Neuronal stem cell (in vitro differentiated cells): ENCODE data around the gene CCDC194.

Experiments used
- DNase-seq: peaks from one replicate; pipeline ENCODE4 v3.0.0-alpha.2; 2013; ENCODE audit warnings: low spot score
- H2AFZ ChIP-seq: one replicate; pipeline ENCODE4 v1.6.1; 2013; ENCODE audit warnings: mild to moderate bottlenecking, low read length, inconsistent platforms
- H2AK5ac ChIP-seq: 2 replicates; pipeline ENCODE4 v1.6.1; 2013; ENCODE audit warnings: low read depth, mild to moderate bottlenecking, inconsistent platforms, low read length, moderate library complexity, mixed read lengths
- H2BK120ac ChIP-seq: 2 replicates; pipeline ENCODE4 v1.6.1; 2013; ENCODE audit warnings: low read depth, mild to moderate bottlenecking, inconsistent platforms, low read length, moderate library complexity, mixed read lengths
- H2BK12ac ChIP-seq: one replicate; pipeline ENCODE4 v1.6.1; 2013; ENCODE audit warnings: low read length, inconsistent platforms
- H2BK15ac ChIP-seq: 2 replicates; pipeline ENCODE4 v1.6.1; 2013; ENCODE audit warnings: mild to moderate bottlenecking, low read length, inconsistent platforms, mixed read lengths
- H2BK5ac ChIP-seq: one replicate; pipeline ENCODE4 v1.6.1; 2013; ENCODE audit warnings: inconsistent platforms, mild to moderate bottlenecking, low read length, moderate library complexity
- H3K14ac ChIP-seq: one replicate; pipeline ENCODE4 v1.6.1; 2013; ENCODE audit warnings: low read length, inconsistent platforms
- H3K18ac ChIP-seq: 2 replicates; pipeline ENCODE4 v1.6.1; 2013; ENCODE audit warnings: low read length, inconsistent platforms
- H3K23ac ChIP-seq: 2 replicates; pipeline ENCODE4 v1.6.1; 2013; ENCODE audit warnings: low read depth, mild to moderate bottlenecking, mixed read lengths, low read length, inconsistent platforms; ENCODE audit not compliant: poor library complexity
- H3K27ac ChIP-seq: replicated peaks from 3 replicates; pipeline ENCODE4 v1.5.1; 2013; ENCODE audit warnings: low read length, inconsistent platforms
- H3K27me3 ChIP-seq, 3 experiments: 2 replicates each; pipeline ENCODE4 v1.6.1; 2013; ENCODE audit warnings: low read length in 3 of 3, mild to moderate bottlenecking in 2 of 3, inconsistent platforms in 1 of 3, low read depth in 1 of 3, mixed read lengths in 1 of 3, moderate library complexity in 1 of 3; ENCODE audit not compliant: control insufficient read depth in 3 of 3, insufficient read depth in 3 of 3
- H3K36me3 ChIP-seq, 2 donors: replicated peaks in 1 of 2; 2 replicates each; pipeline ENCODE4 v1.6.1; 2013; ENCODE audit warnings: low read length in 2 of 2; ENCODE audit not compliant: control insufficient read depth in 2 of 2, insufficient read depth in 2 of 2
- H3K4ac ChIP-seq: 2 replicates; pipeline ENCODE4 v1.6.1; 2013; ENCODE audit warnings: inconsistent platforms, mild to moderate bottlenecking, low read length, moderate library complexity
- H3K4me1 ChIP-seq, 2 donors: 1 replicate in 1 of 2; 2 replicates in 1 of 2; pipeline ENCODE4 v1.6.1; 2013; ENCODE audit warnings: low read length in 2 of 2, low read depth in 1 of 2; ENCODE audit not compliant: control insufficient read depth in 2 of 2, insufficient read depth in 1 of 2
- H3K4me2 ChIP-seq: one replicate; pipeline ENCODE4 v1.6.1; 2013; ENCODE audit warnings: mild to moderate bottlenecking, low read length, inconsistent platforms; ENCODE audit not compliant: insufficient read depth, poor library complexity, severe bottlenecking
- H3K4me3 ChIP-seq, 2 donors: 2 replicates each; pipeline ENCODE4 v1.5.1; 2013; ENCODE audit warnings: low read length in 2 of 2, mild to moderate bottlenecking in 2 of 2, inconsistent platforms in 1 of 2, moderate library complexity in 1 of 2
- H3K79me1 ChIP-seq: one replicate; pipeline ENCODE4 v1.6.1; 2013; ENCODE audit warnings: low read depth, mild to moderate bottlenecking, inconsistent platforms, low read length, moderate library complexity
- H3K9ac ChIP-seq: one replicate; pipeline ENCODE4 v1.6.1; 2013; ENCODE audit warnings: mild to moderate bottlenecking, low read depth, low read length, inconsistent platforms; ENCODE audit not compliant: poor library complexity
- H3K9me3 ChIP-seq, 2 donors: replicated peaks in 1 of 2; 2 replicates each; pipeline versions ENCODE3 to v1.6.1; 2013; ENCODE audit warnings: low read length in 2 of 2, mild to moderate bottlenecking in 2 of 2, inconsistent platforms in 1 of 2, low read depth in 1 of 2, mixed read lengths in 1 of 2, moderate library complexity in 1 of 2; ENCODE audit not compliant: control insufficient read depth in 2 of 2, insufficient read depth in 1 of 2
- H4K8ac ChIP-seq: one replicate; pipeline ENCODE4 v1.6.1; 2013; ENCODE audit warnings: low read depth, mild to moderate bottlenecking, inconsistent platforms, low read length, moderate library complexity
- H4K91ac ChIP-seq: one replicate; pipeline ENCODE4 v1.6.1; 2013; ENCODE audit warnings: low read length, low read depth, mild to moderate bottlenecking, inconsistent platforms; ENCODE audit not compliant: poor library complexity
- WGBS, 2 donors: extraction: QIAGEN DNeasy Blood & Tissue Kit; methylation state at CpG; one replicate each; pipeline ENCODE4 v1.1.7; 2013; ENCODE audit warnings: missing lambda C conversion rate in 2 of 2, mixed read lengths in 1 of 2; ENCODE audit not compliant: insufficient read length in 2 of 2, insufficient replicate concordance in 1 of 2; ENCODE audit errors: extremely low coverage in 2 of 2; 5-methylcytosine and 5-hydroxymethylcytosine counted together

Gene CCDC194

DNA sequence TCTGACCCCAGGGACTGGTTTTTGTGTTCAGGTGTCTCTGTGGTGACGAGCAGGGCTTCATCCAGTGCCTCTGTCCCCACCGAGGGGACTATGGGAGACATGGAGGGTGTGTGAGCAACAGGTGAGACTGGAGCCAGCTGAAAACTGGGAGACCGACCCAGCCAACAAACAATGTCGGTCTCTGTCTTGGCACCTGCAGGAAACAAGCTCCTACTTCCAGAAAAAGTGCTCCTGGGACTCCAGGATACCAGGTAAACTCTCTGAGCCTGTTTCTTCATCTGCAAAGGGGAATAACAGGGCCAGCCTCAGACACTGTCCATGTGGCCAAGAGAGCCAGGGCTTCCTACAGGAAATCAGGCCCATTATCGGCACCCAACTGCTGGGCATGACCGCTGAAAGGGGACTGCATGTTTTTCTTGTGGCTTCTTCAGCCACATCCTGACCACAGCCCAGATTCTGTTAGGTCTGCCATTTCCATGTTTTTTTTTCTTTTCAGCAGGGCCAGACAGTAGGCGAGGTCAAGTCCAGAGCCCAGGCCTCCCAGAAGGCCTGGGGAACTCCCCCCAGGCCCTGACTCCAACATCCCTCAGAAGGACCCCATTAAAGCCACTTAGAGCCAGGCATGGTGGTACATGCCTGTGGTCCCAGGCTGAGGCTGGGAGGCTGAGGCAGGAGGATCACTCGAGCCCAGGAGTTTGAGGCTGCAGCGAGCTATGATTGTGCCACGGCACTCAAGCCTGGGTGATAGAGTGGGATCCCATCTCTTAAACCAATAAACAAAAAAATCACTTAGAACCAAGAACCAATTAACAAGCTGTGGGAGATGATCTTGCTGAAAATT lies 12.3 kb upstream of the CCDC194 start:
- peaks cover 0 to 1% of the 10 kb centered on the region in 2 donors for H3K36me3 ChIP-seq
- H3K18ac ChIP-seq, result no peak overlapping the region
- no peaks in the 10 kb centered on the region for H3K27me3 ChIP-seq
- no CpG with 5 or more reads among the region's 10 CpGs for WGBS, 2 donors
- no peak overlapping the region for H3K9ac ChIP-seq
- no peak overlapping the region for H2BK5ac ChIP-seq
- no peak for DNase-seq
- H3K4me3 ChIP-seq, result no peak overlapping the region
- H2AK5ac ChIP-seq, result peak overlapping the region; percentile 23
- H4K8ac ChIP-seq, result no peak overlapping the region
- H3K4me2 ChIP-seq, result no peak overlapping the region
- H3K27ac ChIP-seq, result no peak overlapping the region
- H2AFZ ChIP-seq, result no peak overlapping the region
- no peak overlapping the region for H3K4ac ChIP-seq
- H3K23ac ChIP-seq, result no peak overlapping the region
- no peak overlapping the region for H2BK120ac ChIP-seq
- no peak overlapping the region for H2BK15ac ChIP-seq
- H3K4me1 ChIP-seq, result peaks cover 21 to 30% of the 10 kb centered on the region in 2 donors
- H2BK12ac ChIP-seq, result no peak overlapping the region
- peaks cover 1% of the 10 kb centered on the region for H3K79me1 ChIP-seq
- no peaks in the 10 kb centered on the region for H3K9me3 ChIP-seq
- H3K14ac ChIP-seq, result no peak overlapping the region
- H4K91ac ChIP-seq, result no peak overlapping the region

DNA sequence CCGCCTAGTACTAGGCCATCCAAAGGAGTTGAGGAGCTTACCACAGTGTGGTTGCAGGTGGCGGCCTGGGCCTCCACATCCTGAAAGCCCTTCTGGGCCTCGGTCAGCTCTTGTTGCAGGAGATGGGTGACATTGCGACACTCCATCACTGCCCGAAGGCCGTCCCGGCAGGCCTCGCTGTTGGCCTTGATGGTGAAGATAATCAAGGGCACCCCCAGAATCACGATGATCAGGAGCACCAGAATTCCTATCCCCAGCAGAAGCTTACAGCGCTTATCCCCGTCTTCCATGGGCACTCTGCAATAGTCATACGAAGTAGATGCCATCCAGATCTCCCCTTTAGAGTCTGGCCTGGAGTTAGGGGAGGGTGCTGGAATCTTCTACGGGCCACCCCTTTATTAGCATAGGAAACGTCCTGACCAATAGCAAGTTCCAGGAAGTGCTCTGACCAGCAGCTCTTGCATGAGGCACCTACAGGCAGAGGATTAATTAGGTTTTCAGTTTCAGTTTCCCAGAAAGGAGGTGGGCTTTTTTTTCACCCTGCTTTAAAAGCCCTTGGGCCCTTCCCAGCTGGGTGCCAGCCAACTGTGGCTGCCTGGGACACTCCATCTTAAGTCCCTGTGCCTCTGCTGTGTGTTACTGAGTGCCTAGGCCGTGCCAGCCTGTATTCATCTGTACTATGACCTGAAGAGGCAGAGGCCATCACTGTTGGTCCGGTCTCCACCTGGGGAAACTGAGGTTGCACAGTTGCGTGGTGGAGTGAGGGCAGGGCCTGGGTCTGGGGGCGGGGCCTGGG lies 11.5 kb upstream of the CCDC194 start, which contains the start of gene BST2:
TSS of gene BST2 (minus strand) at position 381 of the 796 bp plus-strand sequence. CDS start at position 326, 55 bp downstream.
- no peaks in the 10 kb centered on the region for H3K27me3 ChIP-seq
- H3K27ac ChIP-seq, result peak within 1 kb of the TSS; percentile 98
- H4K8ac ChIP-seq, result no peak within 1 kb of the TSS

DNA sequence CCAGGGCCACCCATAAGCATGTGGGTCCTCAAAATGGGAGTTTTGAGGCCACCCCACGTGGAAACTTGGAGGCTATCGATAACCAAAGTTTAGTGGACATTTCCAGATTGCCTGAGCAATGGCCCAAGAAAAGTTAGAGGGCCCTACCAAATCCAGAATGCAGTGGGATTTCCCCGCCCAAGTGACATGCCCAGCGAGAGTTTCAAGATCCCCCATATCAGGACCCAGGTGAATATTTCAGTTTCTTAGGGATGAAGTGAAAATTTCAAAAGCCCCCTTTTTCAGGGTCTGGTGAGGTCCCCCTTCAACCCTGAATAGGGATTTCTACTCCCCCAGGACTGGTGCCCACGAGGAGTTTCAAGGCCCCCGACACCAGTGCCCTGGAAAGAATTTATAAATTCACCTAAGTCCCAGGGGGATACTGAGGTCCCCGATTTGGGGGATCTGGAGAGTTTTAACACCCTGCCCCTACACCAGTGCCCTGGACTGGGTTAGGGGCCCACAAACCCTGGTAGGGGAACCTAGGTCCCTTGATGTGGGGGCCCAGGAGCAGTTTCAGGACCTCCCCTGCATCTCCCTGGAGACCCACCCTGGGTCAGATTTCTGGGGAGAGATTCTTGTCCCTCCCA lies 10.7 kb upstream of the CCDC194 start:
- Histone ChIP-seq H3K14ac (no peak overlapping the region), H4K8ac (no peak overlapping the region), H2AK5ac (peak overlapping the region; percentile 98), H2BK120ac (peak overlapping the region; percentile 8), H2BK15ac (peak overlapping the region; percentile 65), H3K27me3 (no peaks in the 10 kb centered on the region), H3K4me1 (peaks cover 21 to 30% of the 10 kb centered on the region in 2 donors), H3K9ac (peak overlapping the region; percentile 63), H3K9me3 (no peaks in the 10 kb centered on the region), H3K4ac (peak overlapping the region; percentile 43), H3K79me1 (peaks cover 1% of the 10 kb centered on the region), H3K18ac (peak overlapping the region; percentile 92), H3K4me3 (peak overlapping the region; percentile 1 to 76), H3K4me2 (peak overlapping the region; percentile 76), H3K23ac (no peak overlapping the region), H2BK12ac (peak overlapping the region; percentile 59), H3K36me3 (peaks cover 0 to 1% of the 10 kb centered on the region in 2 donors), H3K27ac (peak overlapping the region; percentile 98), H2BK5ac (peak overlapping the region; percentile 80), H2AFZ (peak overlapping the region; percentile 86), H4K91ac (no peak overlapping the region)
- no CpG with 5 or more reads among the region's 7 CpGs for WGBS, 2 donors
- no peak for DNase-seq

More for the DNA sequence above, 11.5 kb upstream of the CCDC194 start, which contains the start of gene BST2:
- peaks cover 1% of the 10 kb centered on the region for H3K79me1 ChIP-seq
- H2BK120ac ChIP-seq, result peak within 1 kb of the TSS; percentile 8
- H4K91ac ChIP-seq, result no peak within 1 kb of the TSS
- H3K4me3 ChIP-seq, result peak within 1 kb of the TSS; percentile 14 to 76
- peak within 1 kb of the TSS; percentile 76 for H3K4me2 ChIP-seq
- H3K4me1 ChIP-seq, result peaks cover 21 to 30% of the 10 kb centered on the region in 2 donors
- peak within 1 kb of the TSS; percentile 86 for H2AFZ ChIP-seq
- H2BK5ac ChIP-seq, result peak within 1 kb of the TSS; percentile 80
- no peaks in the 10 kb centered on the region for H3K9me3 ChIP-seq
- peak within 1 kb of the TSS; percentile 43 for H3K4ac ChIP-seq
- H3K14ac ChIP-seq, result no peak within 1 kb of the TSS
- peak within 1 kb of the TSS; percentile 65 for H2BK15ac ChIP-seq
- H3K18ac ChIP-seq, result peak within 1 kb of the TSS; percentile 92
- peak within 1 kb of the TSS; percentile 59 for H2BK12ac ChIP-seq
- peak within 1 kb of the TSS; percentile 98 for H2AK5ac ChIP-seq
- no CpG with 5 or more reads among the region's 18 CpGs for WGBS, 2 donors
- no peak within 1 kb of the TSS for H3K23ac ChIP-seq
- peak within 1 kb of the TSS; percentile 63 for H3K9ac ChIP-seq
- no peak for DNase-seq
- H3K36me3 ChIP-seq, result peaks cover 0 to 1% of the 10 kb centered on the region in 2 donors
